MCF 10A (cell line): ENCODE measurements around the gene ZBED4. TPM values are rescaled to one million over a fixed set of nuclear protein-coding genes. Genes with fewer than 3 reads are reported as not detected.

Source experiments
- BruUV-seq: library from RNA; stranded (reverse); fragments of 400-500 nt; replicated peaks from 2 replicates; lab custom pipeline; 2021; lab: Mats Ljungman, UMichigan
- CTCF ChIA-PET: fragments of 300-600 bp; sonication (Branson Sonifier 250); formaldehyde crosslinking; extraction: SDS; loops from one replicate; lab custom pipeline; 2021; ENCODE audit warnings: antibody characterized with exemption, inconsistent platforms; lab: Yijun Ruan, JAX
- POLR2A ChIA-PET: fragments of 300-600, 350-650 bp; sonication (Branson Sonifier 250); formaldehyde crosslinking; extraction: SDS; loops from one replicate; lab custom pipeline; 2020; ENCODE audit warnings: antibody characterized with exemption, inconsistent platforms; lab: Yijun Ruan, JAX
- DNase-seq: peaks from one replicate; pipeline ENCODE4 v3.0.0-alpha.2; 2018; ENCODE audit not compliant: unreplicated experiment
- H3K27ac Mint-ChIP-seq: one replicate; pipeline ENCODE4 v1.8.0; 2022; ENCODE audit warnings: mild to moderate bottlenecking, low read depth, mixed read lengths; ENCODE audit not compliant: unreplicated experiment
- H3K27me3 Mint-ChIP-seq: one replicate; pipeline ENCODE4 v1.8.0; 2022; ENCODE audit warnings: mixed read lengths; ENCODE audit not compliant: insufficient read depth, unreplicated experiment
- H3K36me3 Mint-ChIP-seq: one replicate; pipeline ENCODE4 v1.8.0; 2022; ENCODE audit warnings: mild to moderate bottlenecking, moderate library complexity, mixed read lengths; ENCODE audit not compliant: insufficient read depth, unreplicated experiment
- H3K4me1 Mint-ChIP-seq: one replicate; pipeline ENCODE4 v1.8.0; 2022; ENCODE audit warnings: mixed read lengths; ENCODE audit not compliant: insufficient read depth, unreplicated experiment
- H3K4me3 Mint-ChIP-seq: one replicate; pipeline ENCODE4 v1.8.0; 2022; ENCODE audit warnings: mild to moderate bottlenecking, moderate library complexity, mixed read lengths; ENCODE audit not compliant: unreplicated experiment
- H3K9me3 Mint-ChIP-seq: one replicate; pipeline ENCODE4 v1.8.0; 2022; ENCODE audit warnings: mixed read lengths; ENCODE audit not compliant: unreplicated experiment
- intact Hi-C: fragments of 100-400 bp; cut with micrococcal nuclease; formaldehyde crosslinking; loops from 2 replicates; pipeline ENCODE4 v1.14.1; 2022
- total RNA-seq: library from RNA; stranded (reverse); gene quantifications from 2 replicates; pipeline ENCODE4 v1.2.3, GENCODE V29; 2022
- TF ChIP-seq, protein P1 (sequence below): fragments of 200-600 bp; IDR thresholded peaks from one replicate; pipeline ENCODE4 v1.8.0; 2022; ENCODE audit warnings: antibody characterized with exemption, mild to moderate bottlenecking; ENCODE audit not compliant: unreplicated experiment

Gene ZBED4
- total RNA-seq, 1 experiment from 2014 or later, result 16.4 TPM

DNA sequence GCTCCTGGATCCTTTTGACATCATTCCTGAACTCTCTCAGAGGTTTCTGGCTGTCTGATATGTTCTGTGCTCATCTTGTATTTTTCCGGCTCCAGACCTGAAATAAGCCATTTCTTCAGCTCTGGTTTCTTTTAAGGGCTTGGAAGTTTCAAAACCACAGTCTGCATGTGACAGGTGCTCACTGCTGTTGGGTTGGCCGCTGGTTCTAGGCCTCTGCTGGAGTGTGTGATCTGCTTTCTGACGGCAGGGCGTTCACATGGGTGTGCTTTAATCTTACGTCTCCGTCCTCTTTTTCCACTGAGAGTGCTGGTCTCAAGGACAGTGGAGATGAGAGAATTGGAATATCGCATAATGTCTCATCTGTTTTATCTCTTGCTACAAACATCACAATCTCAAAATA, 10.3 kb downstream of the ZBED4 start:
- intact Hi-C loops, result no loop called here
- H3K36me3 Mint-ChIP-seq, result peaks cover 31% of the 10 kb centered on the region
- TF ChIP-seq, protein P1, sequence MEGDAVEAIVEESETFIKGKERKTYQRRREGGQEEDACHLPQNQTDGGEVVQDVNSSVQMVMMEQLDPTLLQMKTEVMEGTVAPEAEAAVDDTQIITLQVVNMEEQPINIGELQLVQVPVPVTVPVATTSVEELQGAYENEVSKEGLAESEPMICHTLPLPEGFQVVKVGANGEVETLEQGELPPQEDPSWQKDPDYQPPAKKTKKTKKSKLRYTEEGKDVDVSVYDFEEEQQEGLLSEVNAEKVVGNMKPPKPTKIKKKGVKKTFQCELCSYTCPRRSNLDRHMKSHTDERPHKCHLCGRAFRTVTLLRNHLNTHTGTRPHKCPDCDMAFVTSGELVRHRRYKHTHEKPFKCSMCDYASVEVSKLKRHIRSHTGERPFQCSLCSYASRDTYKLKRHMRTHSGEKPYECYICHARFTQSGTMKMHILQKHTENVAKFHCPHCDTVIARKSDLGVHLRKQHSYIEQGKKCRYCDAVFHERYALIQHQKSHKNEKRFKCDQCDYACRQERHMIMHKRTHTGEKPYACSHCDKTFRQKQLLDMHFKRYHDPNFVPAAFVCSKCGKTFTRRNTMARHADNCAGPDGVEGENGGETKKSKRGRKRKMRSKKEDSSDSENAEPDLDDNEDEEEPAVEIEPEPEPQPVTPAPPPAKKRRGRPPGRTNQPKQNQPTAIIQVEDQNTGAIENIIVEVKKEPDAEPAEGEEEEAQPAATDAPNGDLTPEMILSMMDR, result no peak
- ChIA-PET POLR2A (interaction anchor here (0.5 to 1.4 kb wide), 2 partner anchors 9 to 436 kb away, joined by 3 to 4 read pairs; no protein-coding TSS in a partner anchor), CTCF (no interaction called here)
- H3K4me3 Mint-ChIP-seq, result no peak overlapping the region
- no peaks in the 10 kb centered on the region for H3K4me1 Mint-ChIP-seq
- peaks cover 21% of the 10 kb centered on the region for H3K9me3 Mint-ChIP-seq
- H3K27me3 Mint-ChIP-seq, result no peaks in the 10 kb centered on the region
- DNase-seq, result no peak
- H3K27ac Mint-ChIP-seq, result no peak overlapping the region
- BruUV-seq, result no TSS peak

DNA sequence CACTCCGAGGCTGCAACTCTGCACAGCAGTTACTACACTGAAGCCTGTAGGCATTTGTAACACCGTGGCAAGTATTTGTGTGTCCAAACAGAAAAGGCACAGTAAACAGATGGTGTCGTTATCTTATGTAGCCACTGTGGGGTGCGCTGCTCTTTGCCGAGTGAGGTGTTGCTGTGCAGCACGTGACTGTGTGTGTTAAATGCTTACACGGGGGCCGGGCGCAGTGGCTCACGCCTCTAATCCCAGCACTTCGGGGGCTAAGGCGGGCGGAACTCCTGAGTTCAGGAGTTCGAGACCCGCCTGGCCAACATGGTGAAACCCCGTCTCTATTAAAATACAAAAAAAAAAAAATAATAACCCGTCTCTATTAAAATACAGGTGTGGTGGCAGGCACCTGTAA, 11.5 kb downstream of the ZBED4 start:
- H3K27ac Mint-ChIP-seq, result no peak overlapping the region
- intact Hi-C loops, result no loop called here
- no peak overlapping the region for H3K4me3 Mint-ChIP-seq
- peaks cover 41% of the 10 kb centered on the region for H3K36me3 Mint-ChIP-seq
- ChIA-PET POLR2A (interaction anchor here (1.4 kb wide), 1 partner anchor 10 kb away, joined by 4 read pairs; no protein-coding TSS in a partner anchor), CTCF (no interaction called here)
- H3K9me3 Mint-ChIP-seq, result peaks cover 21% of the 10 kb centered on the region
- DNase-seq, result no peak
- H3K4me1 Mint-ChIP-seq, result no peaks in the 10 kb centered on the region
- no TSS peak for BruUV-seq
- no peaks in the 10 kb centered on the region for H3K27me3 Mint-ChIP-seq
- TF ChIP-seq, protein P1, result no peak

DNA sequence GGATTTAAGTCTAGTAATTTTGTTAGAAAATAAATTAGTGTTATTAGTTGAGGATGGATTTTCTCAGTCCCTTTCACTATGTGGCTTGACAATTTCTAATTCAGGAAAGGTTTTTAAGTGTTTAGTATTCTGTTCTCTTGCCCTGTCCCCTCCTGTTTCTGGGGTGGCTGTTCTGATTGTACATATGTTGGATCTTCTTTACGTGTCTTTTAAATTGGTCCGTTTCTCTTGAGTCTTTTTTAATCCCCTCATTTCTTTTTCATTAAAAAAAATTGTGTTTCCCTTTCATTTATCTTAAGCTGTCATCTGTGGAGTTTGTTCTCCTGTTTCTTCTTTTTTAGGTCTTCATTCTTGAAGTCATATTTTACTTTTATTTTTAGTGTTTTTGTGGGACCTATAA, 12.5 kb downstream of the ZBED4 start:
- peaks cover 21% of the 10 kb centered on the region for H3K9me3 Mint-ChIP-seq
- ChIA-PET POLR2A (interaction anchor here (1.2 kb wide), 1 partner anchor 11 kb away, joined by 4 read pairs; no protein-coding TSS in a partner anchor), CTCF (no interaction called here)
- TF ChIP-seq, protein P1, result no peak
- no TSS peak for BruUV-seq
- no peak overlapping the region for H3K4me3 Mint-ChIP-seq
- H3K36me3 Mint-ChIP-seq, result peaks cover 35% of the 10 kb centered on the region
- no peaks in the 10 kb centered on the region for H3K27me3 Mint-ChIP-seq
- H3K4me1 Mint-ChIP-seq, result no peaks in the 10 kb centered on the region
- no peak overlapping the region for H3K27ac Mint-ChIP-seq
- no peak for DNase-seq
- intact Hi-C loops, result no loop called here

DNA sequence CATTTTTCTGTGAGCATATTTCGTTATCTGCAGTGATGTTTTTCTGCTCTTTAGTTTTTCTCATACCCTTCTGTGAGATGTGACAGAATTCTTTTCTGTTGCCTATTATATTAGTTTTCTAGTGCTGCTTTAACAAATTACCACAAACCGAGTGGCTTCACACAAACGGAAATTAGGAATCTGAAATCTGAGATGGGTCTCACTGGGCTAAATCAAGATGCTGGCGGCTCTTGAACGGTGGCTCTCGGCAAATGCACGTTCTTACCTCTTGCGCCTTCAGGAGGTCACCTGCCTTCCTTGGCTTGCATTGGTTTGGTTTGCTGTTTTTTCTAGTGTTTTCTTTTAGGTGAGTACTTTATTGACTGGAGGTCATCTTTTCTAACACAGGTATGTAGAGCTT, 13.0 kb downstream of the ZBED4 start:
- no TSS peak for BruUV-seq
- H3K4me3 Mint-ChIP-seq, result no peak overlapping the region
- POLR2A ChIA-PET, result interaction anchor here (1.2 kb wide), 1 partner anchor 11 kb away, joined by 4 read pairs; no protein-coding TSS in a partner anchor
- no peaks in the 10 kb centered on the region for H3K4me1 Mint-ChIP-seq
- intact Hi-C loops, result no loop called here
- H3K27me3 Mint-ChIP-seq, result no peaks in the 10 kb centered on the region
- TF ChIP-seq, protein P1, result no peak
- peaks cover 21% of the 10 kb centered on the region for H3K9me3 Mint-ChIP-seq
- CTCF ChIA-PET, result no interaction called here
- DNase-seq, result no peak
- no peak overlapping the region for H3K27ac Mint-ChIP-seq
- peaks cover 34% of the 10 kb centered on the region for H3K36me3 Mint-ChIP-seq
